SJCRH30 (cell line): ENCODE results near the gene CALCOCO1. TPM values are rescaled to one million over a fixed set of nuclear protein-coding genes. Genes with fewer than 3 reads are reported as not detected.
A peak's percentile ranks its signal among the peaks of the same experiment; 100 is the strongest.

Experiments
- DNase-seq, 2 experiments: peaks; one replicate each; pipeline ENCODE4 v3.0.0-alpha.2; 2015 to 2020
- H3K27ac ChIP-seq: fragments of 250-450 bp; sonication (Bioruptor Pico); 2 replicates; pipeline ENCODE4 v1.5.1; 2020; ENCODE audit warnings: mild to moderate bottlenecking, moderate library complexity
- H3K27me3 ChIP-seq: fragments of 250-450 bp; sonication (Bioruptor Pico); 2 replicates; pipeline ENCODE4 v1.5.1; 2020; ENCODE audit warnings: mild to moderate bottlenecking, moderate library complexity
- H3K36me3 ChIP-seq: fragments of 250-450 bp; sonication (Bioruptor Pico); 2 replicates; pipeline ENCODE4 v1.5.1; 2020; ENCODE audit warnings: mild to moderate bottlenecking, moderate library complexity
- H3K4me1 ChIP-seq: fragments of 250-450 bp; sonication (Bioruptor Pico); 2 replicates; pipeline ENCODE4 v1.5.1; 2020; ENCODE audit warnings: mild to moderate bottlenecking, moderate library complexity
- H3K4me3 ChIP-seq: fragments of 250-450 bp; sonication (Bioruptor Pico); 2 replicates; pipeline ENCODE4 v1.5.1; 2020; ENCODE audit warnings: mild to moderate bottlenecking, moderate library complexity
- H3K9me3 ChIP-seq: fragments of 250-450 bp; sonication (Bioruptor Pico); replicated peaks from 2 replicates; pipeline ENCODE4 v1.5.1; 2020; ENCODE audit warnings: mild to moderate bottlenecking, moderate library complexity
- total RNA-seq: library from RNA; depleted of rRNA; stranded (reverse); fragments of >200 nt; shearing (Covaris generic); gene quantifications from 2 replicates; pipeline ENCODE4 v1.2.3, GENCODE V29; 2014

CALCOCO1 gene
- total RNA-seq, 1 experiment from 2014 or later = 20.3 TPM

DNA sequence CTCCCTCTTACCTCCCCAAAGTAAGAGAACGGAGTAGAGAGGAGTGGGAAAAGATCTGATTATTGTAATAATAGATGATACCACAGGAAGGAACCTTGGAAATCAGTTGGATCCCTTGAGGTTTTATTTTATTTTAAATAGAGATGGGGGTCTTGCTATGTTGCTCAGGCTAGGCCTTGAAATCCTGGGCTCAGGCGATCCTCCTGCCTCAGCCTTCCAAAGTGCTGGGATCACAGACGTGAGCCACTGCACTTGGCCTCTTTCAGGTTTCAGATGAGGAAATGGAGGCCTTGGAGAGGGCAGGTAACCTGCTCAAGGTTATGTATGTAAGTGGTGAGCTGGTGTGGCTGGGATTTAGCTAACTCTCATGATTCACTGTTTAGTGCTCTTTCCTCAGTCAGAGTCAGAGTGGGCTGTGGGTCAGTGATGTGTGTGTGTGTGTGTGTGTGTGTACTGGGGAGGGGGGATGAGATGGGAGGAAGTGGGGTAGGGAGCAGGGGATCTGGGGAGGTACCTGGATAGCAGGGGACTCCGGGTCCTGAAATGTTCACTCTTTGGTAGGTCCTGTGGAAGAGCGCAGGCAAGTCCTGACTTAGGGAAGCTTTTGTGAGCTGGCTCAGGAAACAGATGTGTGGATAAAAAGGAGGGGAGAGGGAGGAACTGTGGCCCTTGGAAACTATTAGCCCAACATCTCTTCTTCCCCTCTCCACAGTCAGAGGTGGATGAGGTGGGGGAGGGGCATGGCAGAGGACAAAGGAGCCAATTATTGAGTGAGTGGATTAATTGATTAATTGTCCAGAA, 29.2 kb upstream of the CALCOCO1 start:
- Histone ChIP-seq H3K36me3 (no peaks in the 10 kb centered on the region), H3K27ac (no peak overlapping the region), H3K9me3 (no peaks in the 10 kb centered on the region), H3K4me1 (no peaks in the 10 kb centered on the region), H3K4me3 (peak overlapping the region; percentile 15; the same call in 1 of the 2 replicates), H3K27me3 (peaks cover 17% of the 10 kb centered on the region)
- no peak for DNase-seq

DNA sequence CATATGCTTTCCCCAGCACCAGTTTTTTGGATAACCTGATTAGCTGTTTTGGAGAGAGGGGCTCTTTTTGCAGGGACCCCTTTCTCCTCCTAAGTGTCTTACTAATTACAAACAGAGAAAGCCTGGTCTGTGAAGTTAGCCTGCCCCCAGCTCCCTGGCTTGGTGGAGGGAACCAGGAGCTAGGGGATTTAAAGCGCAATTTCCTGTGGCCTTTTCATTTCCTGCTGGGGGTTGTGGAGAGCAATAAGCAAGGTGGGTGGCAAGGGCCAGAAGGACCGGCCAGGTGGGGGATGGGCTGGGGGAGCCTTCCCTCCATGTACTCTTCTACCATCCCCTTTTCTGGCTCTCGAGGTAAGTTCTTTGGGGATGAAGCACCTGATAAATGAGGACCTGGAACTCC, 28.6 kb upstream of the CALCOCO1 start:
- no peak for DNase-seq
- Histone ChIP-seq H3K4me3 (no peak overlapping the region), H3K36me3 (no peaks in the 10 kb centered on the region), H3K27ac (no peak overlapping the region), H3K9me3 (no peaks in the 10 kb centered on the region), H3K27me3 (peaks cover 21% of the 10 kb centered on the region), H3K4me1 (no peaks in the 10 kb centered on the region)

DNA sequence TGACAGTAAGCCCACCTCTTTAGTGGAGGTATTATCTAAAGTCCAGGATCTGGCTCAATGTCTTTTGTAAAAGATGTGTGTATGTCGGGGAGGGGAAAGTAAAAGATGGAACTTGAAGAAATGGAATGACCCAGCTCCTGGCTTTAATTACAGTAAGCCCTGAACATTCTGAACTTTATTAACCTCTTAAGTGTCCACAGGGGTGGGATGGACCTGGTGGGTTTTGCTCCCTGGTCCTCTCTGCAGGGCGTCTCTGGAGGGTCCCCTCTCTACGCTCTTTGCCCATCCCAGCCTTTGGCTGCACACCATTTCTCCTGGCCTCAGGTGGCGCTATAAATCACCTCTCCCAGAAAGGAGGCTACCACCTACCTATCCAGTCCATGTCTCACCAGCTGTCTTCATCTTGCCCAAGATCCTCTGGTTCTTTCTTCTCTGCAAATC, 28.2 kb upstream of the CALCOCO1 start:
- Histone ChIP-seq H3K27me3 (peaks cover 26% of the 10 kb centered on the region), H3K27ac (no peak overlapping the region), H3K9me3 (no peaks in the 10 kb centered on the region), H3K4me3 (no peak overlapping the region), H3K36me3 (no peaks in the 10 kb centered on the region), H3K4me1 (0 out of 2 replicates have a peak, but pooled peaks cover 3% of the 10 kb centered on the region)
- DNase-seq = no peak

DNA sequence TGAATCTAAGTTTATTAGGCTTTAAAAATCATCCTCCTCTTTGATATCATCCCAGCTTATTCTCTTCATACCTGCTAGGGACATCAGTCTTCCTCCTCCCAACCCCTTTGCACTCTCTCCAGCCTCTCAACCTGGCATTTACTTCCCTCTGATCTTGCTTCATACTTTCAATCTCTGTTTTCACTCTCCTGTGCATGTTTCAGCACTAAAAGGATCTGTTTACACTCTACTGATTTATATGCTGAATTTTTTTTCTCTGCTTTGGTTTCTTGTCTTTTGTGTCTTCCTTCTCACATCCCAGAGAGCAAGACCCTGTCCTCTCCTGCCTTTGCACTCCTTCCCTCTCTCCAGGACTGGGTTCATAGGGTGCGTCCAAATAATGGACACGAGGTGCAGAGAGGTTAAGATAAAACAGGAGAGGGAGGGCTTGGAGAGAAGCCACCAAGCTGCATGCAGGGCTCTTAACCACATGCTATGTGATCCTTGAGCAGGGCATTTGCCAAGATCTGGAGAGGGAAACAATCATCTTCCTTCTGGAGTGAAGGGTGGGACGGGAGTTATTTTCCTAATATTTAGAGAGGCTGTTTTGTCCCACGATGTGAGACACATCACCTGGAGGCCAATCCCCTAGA, 27.5 kb upstream of the CALCOCO1 start:
- H3K4me3 ChIP-seq = no peak overlapping the region
- H3K9me3 ChIP-seq = no peaks in the 10 kb centered on the region
- peaks cover 33% of the 10 kb centered on the region for H3K27me3 ChIP-seq
- no peak overlapping the region for H3K27ac ChIP-seq
- no peak for DNase-seq
- H3K4me1 ChIP-seq = 0 out of 2 replicates have a peak, but pooled peaks cover 4% of the 10 kb centered on the region
- no peaks in the 10 kb centered on the region for H3K36me3 ChIP-seq

DNA sequence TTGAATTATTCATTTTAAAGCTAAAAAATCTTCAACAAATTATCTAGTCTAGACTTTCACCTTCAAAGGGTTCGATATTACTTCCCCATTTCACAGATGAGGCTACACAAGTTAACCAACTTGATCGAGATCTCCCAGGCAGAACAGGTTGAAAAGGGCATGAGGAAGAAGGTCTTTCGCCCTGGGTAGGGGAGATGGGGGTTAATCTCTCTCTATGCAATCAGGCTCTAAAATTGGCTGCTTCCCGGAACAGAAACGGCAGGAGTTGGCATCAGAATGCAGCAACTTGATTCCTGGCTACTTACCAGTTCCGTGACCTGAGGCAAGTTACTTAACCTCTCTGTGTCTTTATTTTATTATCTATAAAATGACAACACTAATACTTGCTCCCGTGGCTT, 26.9 kb upstream of the CALCOCO1 start:
- H3K27ac ChIP-seq = no peak overlapping the region
- no peak for DNase-seq
- no peak overlapping the region for H3K4me3 ChIP-seq
- H3K9me3 ChIP-seq = no peaks in the 10 kb centered on the region
- H3K36me3 ChIP-seq = no peaks in the 10 kb centered on the region
- H3K4me1 ChIP-seq = 0 out of 2 replicates have a peak, but pooled peaks cover 4% of the 10 kb centered on the region
- H3K27me3 ChIP-seq = peaks cover 35% of the 10 kb centered on the region

DNA sequence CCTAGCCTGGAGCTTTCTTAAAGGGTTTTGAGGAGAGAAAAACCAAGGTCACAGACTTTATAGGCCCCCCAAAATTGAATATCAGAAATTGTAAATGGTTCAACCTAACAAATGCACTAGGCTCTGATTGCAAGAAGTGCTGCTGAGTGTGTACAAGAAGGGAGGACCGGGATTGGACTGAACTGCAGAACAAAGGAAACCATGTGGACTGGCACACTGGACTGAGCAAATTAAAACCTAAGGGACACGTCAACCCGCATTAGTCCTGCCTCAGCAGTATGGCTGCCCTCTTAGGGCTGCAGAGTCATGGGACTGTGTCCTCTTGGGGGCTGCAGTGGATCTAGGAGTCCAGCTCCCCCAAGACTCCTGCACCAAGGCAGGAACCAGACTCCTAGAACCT, 25.4 kb upstream of the CALCOCO1 start:
- 0 out of 2 replicates have a peak, but pooled peaks cover 4% of the 10 kb centered on the region for H3K4me1 ChIP-seq

DNA sequence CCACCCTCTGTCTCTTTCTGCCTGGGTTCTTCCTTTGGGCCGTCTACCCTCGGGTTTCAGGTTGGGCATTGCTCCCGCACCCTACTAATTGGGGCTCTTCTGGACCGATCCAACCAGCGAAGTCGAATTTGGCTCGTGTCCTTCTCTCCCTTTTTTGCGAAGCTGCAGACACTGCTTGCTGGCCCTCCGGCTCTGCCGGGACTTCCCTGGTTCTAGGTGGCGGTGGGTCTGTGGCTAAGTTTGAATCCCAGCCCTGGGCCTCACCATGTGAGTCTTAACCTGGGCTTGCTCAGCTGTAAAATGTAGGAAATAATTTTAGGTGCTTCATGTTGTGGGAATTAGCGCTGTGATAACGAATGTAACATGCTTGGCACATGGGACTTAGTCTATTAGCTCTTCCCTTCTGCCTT, 24.9 kb upstream of the CALCOCO1 start:
- H3K27ac ChIP-seq = no peak overlapping the region
- no peaks in the 10 kb centered on the region for H3K36me3 ChIP-seq
- peaks cover 36% of the 10 kb centered on the region for H3K27me3 ChIP-seq
- no peak for DNase-seq
- H3K4me3 ChIP-seq = no peak overlapping the region; the same call in 1 of the 2 replicates
- H3K9me3 ChIP-seq = no peaks in the 10 kb centered on the region
- 0 out of 2 replicates have a peak, but pooled peaks cover 4% of the 10 kb centered on the region for H3K4me1 ChIP-seq

More for the DNA sequence above, 25.4 kb upstream of the CALCOCO1 start:
- H3K36me3 ChIP-seq = no peaks in the 10 kb centered on the region
- no peak for DNase-seq
- H3K27ac ChIP-seq = no peak overlapping the region
- H3K9me3 ChIP-seq = no peaks in the 10 kb centered on the region
- H3K27me3 ChIP-seq = peaks cover 40% of the 10 kb centered on the region
- H3K4me3 ChIP-seq = no peak overlapping the region

DNA sequence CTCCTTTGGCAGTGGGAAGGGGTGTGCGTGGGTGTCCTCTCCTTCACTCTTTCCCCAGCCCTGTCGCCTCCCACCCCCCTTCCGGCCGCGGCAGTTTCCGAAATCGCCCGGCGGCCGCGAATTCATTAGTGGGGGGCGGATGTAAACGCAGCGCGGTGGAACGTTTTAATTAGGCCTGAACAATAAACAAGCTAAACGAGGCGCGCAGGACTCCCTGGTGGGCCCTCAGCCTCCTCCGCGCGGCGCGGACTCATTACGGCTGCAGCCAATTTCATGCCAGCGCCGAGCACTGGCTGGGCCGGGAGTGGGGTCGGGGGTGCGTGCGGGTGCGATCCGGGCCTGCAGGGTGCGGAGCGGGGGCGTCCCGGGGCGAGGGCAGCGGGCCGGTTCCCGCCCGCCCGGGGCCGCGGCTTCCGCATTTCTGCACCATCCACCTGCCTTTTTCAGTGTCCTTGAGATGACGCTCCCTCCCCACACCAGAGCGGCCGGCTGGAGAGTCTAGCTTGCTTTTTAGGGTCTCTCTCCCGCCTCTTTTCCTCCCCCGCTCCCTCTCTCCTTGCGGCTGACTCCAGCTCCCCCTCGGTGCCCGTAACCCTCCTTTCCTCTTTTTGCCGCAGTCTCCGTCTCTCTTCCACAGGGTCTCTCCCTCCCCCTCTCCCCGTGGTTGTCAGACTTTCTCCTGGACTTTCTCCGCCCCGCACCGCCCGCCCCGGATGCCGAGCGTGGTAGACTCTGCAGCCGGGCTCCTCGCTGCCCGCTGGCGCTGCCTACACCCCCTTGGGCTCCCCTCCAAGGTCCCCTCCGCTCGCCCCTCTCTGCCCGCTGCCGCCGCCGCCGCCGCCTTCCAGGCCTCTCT, 24.3 kb upstream of the CALCOCO1 start, which contains the start of gene CISTR:
CISTR (minus strand) TSS at position 644 of the 856 bp plus-strand sequence.
- Histone ChIP-seq H3K9me3 (no peaks in the 10 kb centered on the region), H3K36me3 (no peaks in the 10 kb centered on the region), H3K27ac (no peak within 1 kb of the TSS), H3K4me3 (peak within 1 kb of the TSS; percentile 58), H3K4me1 (0 out of 2 replicates have a peak, but pooled peaks cover 4% of the 10 kb centered on the region), H3K27me3 (peaks cover 39% of the 10 kb centered on the region)
- peak in 1 of 2 experiments; percentile 23 for DNase-seq

DNA sequence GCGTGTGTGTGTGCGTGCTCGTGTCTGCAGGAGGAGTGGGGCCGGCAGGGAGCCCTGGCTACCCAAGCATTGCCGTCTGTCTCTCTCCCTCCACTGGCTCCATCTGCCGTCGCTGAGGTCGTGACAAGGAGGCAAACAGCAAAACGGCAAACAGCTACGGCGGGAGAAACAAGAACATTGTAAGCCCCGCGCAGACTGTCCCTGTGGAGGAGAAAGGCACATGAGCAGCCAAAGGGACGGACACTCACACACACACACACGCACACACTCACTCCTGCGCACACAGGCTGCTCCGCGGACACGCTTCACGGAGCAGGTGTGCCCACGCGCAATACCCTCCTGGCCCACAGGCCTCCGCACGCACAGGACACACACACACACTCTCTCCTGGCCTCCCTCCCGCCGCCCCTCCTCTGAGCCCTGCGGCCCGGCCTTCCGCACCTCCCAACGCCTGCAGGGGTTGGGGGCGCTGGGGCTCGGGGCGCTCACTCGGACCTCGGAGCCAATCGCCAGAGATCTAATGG, 23.6 kb upstream of the CALCOCO1 start:
- no peak overlapping the region for H3K27ac ChIP-seq
- H3K27me3 ChIP-seq = peaks cover 39% of the 10 kb centered on the region
- no peaks in the 10 kb centered on the region for H3K36me3 ChIP-seq
- 0 out of 2 replicates have a peak, but pooled peaks cover 4% of the 10 kb centered on the region for H3K4me1 ChIP-seq
- H3K4me3 ChIP-seq = peak overlapping the region; percentile 58
- DNase-seq = peak; percentile 17 to 37
- H3K9me3 ChIP-seq = no peaks in the 10 kb centered on the region

DNA sequence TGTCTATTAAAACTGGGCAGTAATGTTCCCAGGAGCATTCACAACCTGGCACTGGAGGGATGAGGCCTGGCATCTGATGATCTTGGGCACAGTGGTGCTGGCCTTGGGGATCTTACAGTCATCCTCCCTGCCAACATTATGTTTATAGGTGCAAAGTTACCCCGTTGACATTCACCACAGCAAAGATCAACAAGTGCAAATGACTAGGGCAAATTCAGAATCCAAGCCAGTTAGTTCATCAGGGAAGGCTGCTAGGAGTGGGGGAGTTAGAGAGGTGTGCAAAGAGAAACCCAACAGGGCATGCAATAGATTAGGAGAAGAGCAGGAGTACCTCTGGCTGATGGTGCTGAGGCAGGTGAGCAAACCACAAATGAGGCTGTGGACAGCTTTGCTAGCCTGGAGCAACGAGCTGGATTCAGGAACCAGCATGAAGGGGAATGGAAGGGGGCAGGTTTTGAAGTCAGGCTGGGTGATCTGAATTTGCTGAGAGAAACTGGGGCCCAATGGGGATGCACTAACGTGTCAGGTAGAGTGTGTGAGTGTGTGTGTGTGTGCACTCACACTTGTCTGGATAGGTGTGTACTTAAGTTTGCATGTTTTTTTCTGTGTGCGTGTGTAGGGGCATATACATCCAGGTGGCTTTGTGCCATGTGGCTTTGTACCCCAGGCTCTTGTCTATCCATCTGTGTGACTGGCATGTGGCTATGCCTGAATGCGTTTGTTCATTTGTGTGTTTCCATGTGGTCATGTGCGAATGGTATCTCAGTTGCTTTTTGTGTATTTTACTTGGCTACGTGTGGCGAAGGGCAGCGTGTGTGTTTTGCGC, 22.9 kb upstream of the CALCOCO1 start:
- Histone ChIP-seq H3K27ac (no peak overlapping the region), H3K9me3 (no peaks in the 10 kb centered on the region), H3K4me1 (0 out of 2 replicates have a peak, but pooled peaks cover 4% of the 10 kb centered on the region), H3K36me3 (no peaks in the 10 kb centered on the region), H3K27me3 (peaks cover 39% of the 10 kb centered on the region), H3K4me3 (no peak overlapping the region; the same call in 1 of the 2 replicates)
- DNase-seq = no peak

DNA sequence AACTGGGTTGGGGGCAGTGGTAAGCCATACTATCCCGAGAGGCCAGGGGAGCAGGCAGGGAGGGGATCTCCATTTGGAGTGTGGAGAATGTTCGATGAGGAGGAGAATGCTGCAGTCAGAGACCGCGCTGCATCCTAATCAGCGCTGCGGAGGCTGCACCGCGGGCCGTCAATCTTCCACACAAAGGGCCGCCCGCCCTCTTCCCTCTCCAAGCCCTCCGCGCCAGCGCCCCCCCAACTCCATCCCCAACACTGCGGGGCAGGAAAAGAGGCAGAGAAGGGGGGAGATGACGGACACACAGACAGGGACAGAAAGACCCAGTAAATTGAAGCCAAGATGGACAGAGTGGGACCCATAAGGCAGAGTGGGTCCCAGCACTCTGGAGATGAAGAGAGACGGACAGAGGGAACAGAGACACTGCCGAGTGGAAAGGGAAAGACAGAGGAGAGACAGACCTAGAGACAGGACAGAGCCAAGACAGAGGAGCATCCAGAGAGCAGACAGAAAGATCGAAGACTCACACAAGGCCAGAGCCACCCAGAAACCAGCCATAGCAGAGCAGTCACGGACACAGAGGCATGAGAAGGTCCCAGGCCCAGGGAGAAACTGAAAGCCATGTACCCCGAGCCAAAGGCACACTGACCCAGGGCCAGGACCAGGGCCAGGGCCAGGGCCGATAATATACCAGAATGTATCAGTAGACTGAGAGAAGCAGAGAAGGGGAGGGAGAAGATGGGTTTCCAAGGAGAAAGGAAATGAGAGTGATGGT, 21.0 kb upstream of the CALCOCO1 start:
- no peak for DNase-seq
- Histone ChIP-seq H3K4me1 (0 out of 2 replicates have a peak, but pooled peaks cover 4% of the 10 kb centered on the region), H3K27me3 (peaks cover 39% of the 10 kb centered on the region), H3K36me3 (no peaks in the 10 kb centered on the region), H3K4me3 (no peak overlapping the region), H3K9me3 (no peaks in the 10 kb centered on the region), H3K27ac (no peak overlapping the region)

DNA sequence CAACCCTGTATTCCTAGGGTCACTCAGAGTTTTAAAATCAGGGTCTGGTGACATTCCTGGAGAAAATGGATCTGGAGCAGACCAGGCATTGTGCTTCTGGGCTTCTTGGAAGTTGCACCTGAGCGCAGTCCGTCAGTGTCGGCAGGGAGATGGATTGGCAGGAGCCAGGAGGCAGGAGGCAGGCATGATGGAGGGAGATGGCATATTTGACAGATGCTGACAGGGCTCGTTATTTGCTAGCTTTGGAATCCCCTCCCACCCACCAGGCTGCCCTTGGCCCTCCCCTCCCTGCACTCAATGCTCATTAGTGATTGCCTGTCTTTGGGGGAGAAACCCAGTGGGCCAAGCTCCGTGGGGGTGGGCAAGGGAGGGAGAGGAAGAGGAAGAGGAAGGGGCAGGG, 19.8 kb upstream of the CALCOCO1 start:
- no peak overlapping the region for H3K27ac ChIP-seq
- DNase-seq = no peak
- no peaks in the 10 kb centered on the region for H3K36me3 ChIP-seq
- H3K4me3 ChIP-seq = no peak overlapping the region
- peaks cover 33% of the 10 kb centered on the region for H3K27me3 ChIP-seq
- no peaks in the 10 kb centered on the region for H3K9me3 ChIP-seq
- 0 out of 2 replicates have a peak, but pooled peaks cover 4% of the 10 kb centered on the region for H3K4me1 ChIP-seq

DNA sequence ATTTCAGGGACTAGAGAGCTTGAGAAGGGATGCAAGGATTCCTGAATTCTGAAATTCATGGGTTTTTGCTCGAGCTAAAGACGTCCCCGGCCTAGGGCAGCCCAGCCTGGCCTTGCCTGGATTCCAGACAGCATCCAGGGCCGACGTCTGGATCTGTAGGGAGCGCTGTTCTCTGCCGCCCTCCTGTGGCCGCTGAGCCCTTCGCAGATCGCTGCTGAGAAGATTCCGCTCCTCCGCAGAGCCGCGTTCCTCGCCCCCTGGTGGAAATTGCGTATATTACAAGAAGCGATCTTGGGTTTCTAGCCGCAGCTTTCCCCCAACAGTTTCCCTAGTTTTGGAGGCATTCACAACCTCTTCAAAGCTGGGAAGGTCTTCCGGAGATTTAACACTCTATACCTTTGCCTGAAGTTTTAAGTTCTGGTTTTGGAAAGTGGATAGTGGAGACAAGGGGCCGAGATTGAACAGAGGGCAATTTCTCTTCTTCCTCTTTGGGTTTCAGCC, 19.4 kb upstream of the CALCOCO1 start:
- 0 out of 2 replicates have a peak, but pooled peaks cover 4% of the 10 kb centered on the region for H3K4me1 ChIP-seq
- H3K36me3 ChIP-seq = no peaks in the 10 kb centered on the region
- H3K27ac ChIP-seq = no peak overlapping the region
- peaks cover 29% of the 10 kb centered on the region for H3K27me3 ChIP-seq
- no peaks in the 10 kb centered on the region for H3K9me3 ChIP-seq
- H3K4me3 ChIP-seq = no peak overlapping the region
- peak; percentile 88 to 92 for DNase-seq
